GM23338 (cell line): ENCODE results near the gene HSDL2. TPM values are rescaled to one million over a fixed set of nuclear protein-coding genes. Genes with fewer than 3 reads are reported as not detected.

Experiments
- ATAC-seq: fragments of 200-7000 bp; cut with Tn5 transposase; 3 replicates; pipeline ENCODE4 v1.9.1; 2020
- DNase-seq: peaks from one replicate; pipeline ENCODE4 v3.0.0-alpha.2; 2015; ENCODE audit warnings: low spot score
- H2AFZ ChIP-seq: fragments of 200-600 bp; sonication (generic); 2 replicates; pipeline ENCODE4 v1.8.0; 2016; ENCODE audit warnings: antibody characterized with exemption, mild to moderate bottlenecking, moderate library complexity
- H3F3A ChIP-seq: fragments of 200-600 bp; sonication (generic); replicated peaks from 2 replicates; pipeline ENCODE4 v1.8.0; 2017; ENCODE audit warnings: antibody characterized with exemption, mixed run types, low read depth
- H3K27ac ChIP-seq: fragments of 200-600 bp; sonication (generic); 2 replicates; pipeline ENCODE4 v1.6.1; 2016; ENCODE audit warnings: low read depth
- H3K27me3 ChIP-seq: fragments of 200-600 bp; sonication (generic); 2 replicates; pipeline ENCODE4 v1.8.0; 2016; ENCODE audit warnings: mild to moderate bottlenecking, mixed run types, moderate library complexity; ENCODE audit not compliant: insufficient read depth
- H3K36me3 ChIP-seq: fragments of 200-600 bp; sonication (generic); 2 replicates; pipeline ENCODE4 v1.8.0; 2016; ENCODE audit warnings: mild to moderate bottlenecking; ENCODE audit not compliant: insufficient read depth
- H3K4me1 ChIP-seq: fragments of 200-600 bp; sonication (generic); 2 replicates; pipeline ENCODE4 v1.8.0; 2016; ENCODE audit warnings: mild to moderate bottlenecking, moderate library complexity; ENCODE audit not compliant: insufficient read depth
- H3K4me2 ChIP-seq: fragments of 200-600 bp; sonication (generic); 2 replicates; pipeline ENCODE4 v1.7.1; 2017; ENCODE audit warnings: mixed run types
- H3K4me3 ChIP-seq: fragments of 200-600 bp; sonication (generic); 2 replicates; pipeline ENCODE4 v1.6.1; 2016; ENCODE audit warnings: mixed run types
- H3K79me2 ChIP-seq: fragments of 200-600 bp; sonication (generic); replicated peaks from 2 replicates; pipeline ENCODE4 v1.8.0; 2017; ENCODE audit warnings: mild to moderate bottlenecking; ENCODE audit not compliant: insufficient read depth
- H3K9me2 ChIP-seq: fragments of 200-600 bp; sonication (generic); 2 replicates; pipeline ENCODE4 v1.8.0; 2017; ENCODE audit not compliant: insufficient read depth
- H4K20me1 ChIP-seq: fragments of 200-600 bp; sonication (generic); replicated peaks from 2 replicates; pipeline ENCODE4 v1.8.0; 2017; ENCODE audit warnings: mild to moderate bottlenecking; ENCODE audit not compliant: insufficient read depth
- H3K27ac Mint-ChIP-seq: 2 replicates; pipeline ENCODE4 v1.8.0; 2020; ENCODE audit warnings: inconsistent platforms, mild to moderate bottlenecking, moderate library complexity, mixed read lengths
- H3K27me3 Mint-ChIP-seq: 3 replicates; pipeline ENCODE4 v1.8.0; 2022; ENCODE audit warnings: low read depth, mild to moderate bottlenecking, moderate library complexity, mixed read lengths, inconsistent platforms; ENCODE audit not compliant: insufficient read depth, poor library complexity
- H3K36me3 Mint-ChIP-seq: 3 replicates; pipeline ENCODE4 v1.8.0; 2021; ENCODE audit warnings: low read depth, mild to moderate bottlenecking, inconsistent platforms, moderate library complexity, mixed read lengths
- H3K4me1 Mint-ChIP-seq: 3 replicates; pipeline ENCODE4 v1.8.0; 2020; ENCODE audit warnings: mild to moderate bottlenecking, inconsistent platforms, mixed read lengths
- H3K4me3 Mint-ChIP-seq: 3 replicates; pipeline ENCODE4 v1.8.0; 2021; ENCODE audit warnings: moderate library complexity, mild to moderate bottlenecking, inconsistent platforms, mixed read lengths
- H3K9me3 Mint-ChIP-seq: 3 replicates; pipeline ENCODE4 v1.8.0; 2020; ENCODE audit warnings: moderate library complexity, mild to moderate bottlenecking, inconsistent platforms, mixed read lengths
- CREB1 ChIP-seq: fragments of 250-450 bp; sonication (Bioruptor Pico); IDR thresholded peaks from 2 replicates; pipeline ENCODE4 v1.5.0; 2020; ENCODE audit warnings: low read depth, mild to moderate bottlenecking, moderate library complexity
- EZH2 ChIP-seq: fragments of 200-600 bp; sonication (generic); IDR thresholded peaks from one replicate; pipeline ENCODE4 v1.8.0; 2017; ENCODE audit warnings: antibody characterized with exemption, mild to moderate bottlenecking, low read depth; ENCODE audit not compliant: unreplicated experiment
- EZH2phosphoT487 ChIP-seq: fragments of 200-600 bp; sonication (generic); IDR thresholded peaks from one replicate; pipeline ENCODE4 v1.8.1; 2018; ENCODE audit warnings: antibody characterized with exemption; ENCODE audit not compliant: unreplicated experiment
- JUNB ChIP-seq: IDR thresholded peaks from one replicate; pipeline ENCODE4 v1.6.1; 2016; ENCODE audit warnings: antibody characterized with exemption; ENCODE audit not compliant: unreplicated experiment
- NANOG ChIP-seq: IDR thresholded peaks from 2 replicates; pipeline ENCODE4 v1.6.1; 2016; ENCODE audit warnings: antibody characterized with exemption, borderline replicate concordance
- POLR2AphosphoS5 ChIP-seq: IDR thresholded peaks from 2 replicates; pipeline ENCODE4 v1.6.1; 2016; ENCODE audit warnings: antibody characterized with exemption, low read depth
- STAT1 ChIP-seq: IDR thresholded peaks from one replicate; pipeline ENCODE4 v1.6.1; 2016; ENCODE audit warnings: antibody characterized with exemption; ENCODE audit not compliant: unreplicated experiment
- ZNF114 ChIP-seq: fragments of 250-450 bp; sonication (Bioruptor Pico); IDR thresholded peaks from 2 replicates; pipeline ENCODE4 v1.5.0; 2020; ENCODE audit warnings: mild to moderate bottlenecking, moderate library complexity
- ZNF331 ChIP-seq: fragments of 250-450 bp; sonication (Bioruptor Pico); IDR thresholded peaks from 2 replicates; pipeline ENCODE4 v1.5.0; 2020; ENCODE audit warnings: low read depth, mild to moderate bottlenecking, moderate library complexity
- ZNF462 ChIP-seq: fragments of 250-450 bp; sonication (Bioruptor Pico); IDR thresholded peaks from 2 replicates; pipeline ENCODE4 v1.5.0; 2020; ENCODE audit warnings: mild to moderate bottlenecking, moderate library complexity
- polyA plus RNA-seq: library from polyadenylated mRNA; unstranded; fragments of >200 nt; fragmentation: Nextera tagmentation; extraction: Ambion mirVana; gene quantifications from 2 replicates; pipeline ENCODE4 v1.2.1, GENCODE V29; 2016
- total RNA-seq: library from RNA; depleted of rRNA; stranded (reverse); fragments of >200 nt; shearing (Covaris generic); gene quantifications from 2 replicates; pipeline ENCODE4 v1.2.3, GENCODE V29; 2014
- TF ChIP-seq, protein P1 (sequence below): IDR thresholded peaks from 2 replicates; pipeline ENCODE4 v1.6.1; 2016; ENCODE audit warnings: antibody characterized with exemption
- TF ChIP-seq, protein P2 (sequence below), 2 experiments: fragments of 200-600 bp in 1 of 2; sonication (generic) in 1 of 2; conservative IDR thresholded peaks; 2 replicates each; pipeline versions ENCODE4 v1.5.1 to v1.6.1; 2016 to 2017; ENCODE audit warnings: antibody characterized with exemption in 2 of 2, low read depth in 2 of 2, mild to moderate bottlenecking in 2 of 2, moderate library complexity in 1 of 2
- TF ChIP-seq, protein P3 (sequence below): IDR thresholded peaks from one replicate; pipeline ENCODE4 v1.6.1; 2018; ENCODE audit warnings: antibody characterized with exemption; ENCODE audit not compliant: unreplicated experiment

HSDL2 gene
- total and polyA plus RNA-seq, 2 experiments from 2014 or later, result 11.4 to 15.3 TPM

DNA sequence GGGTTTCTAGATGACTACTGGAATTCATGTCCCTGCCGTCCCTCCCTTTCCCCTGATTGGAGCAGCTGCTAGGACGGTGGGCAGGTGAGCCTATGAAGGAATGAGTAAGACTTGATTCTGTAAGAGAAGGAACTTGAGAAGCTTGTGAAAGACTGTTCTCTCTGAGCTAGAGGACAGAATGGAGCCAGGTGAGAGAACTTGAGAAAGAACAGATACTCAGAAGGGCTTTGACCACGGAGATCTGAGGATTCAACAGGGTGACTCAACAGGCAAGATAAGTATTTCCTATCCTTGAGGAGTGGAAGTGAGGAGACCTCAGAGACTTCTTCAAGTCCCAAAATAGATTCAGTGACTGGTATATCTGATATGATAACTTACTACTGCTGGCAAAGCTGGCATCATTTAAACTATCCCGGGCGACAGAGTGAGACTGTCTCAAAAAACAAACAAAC is 41.9 kb downstream of the HSDL2 start:
- no peaks in the 10 kb centered on the region for H3K36me3 ChIP-seq
- DNase-seq (no peak), ATAC-seq (no peak)
- peaks cover 2% of the 10 kb centered on the region for H3K27me3 Mint-ChIP-seq
- H3K27ac ChIP-seq, result peak overlapping the region; percentile 2; the same call in 1 of the 2 replicates
- no peaks in the 10 kb centered on the region for H3F3A ChIP-seq
- no peak overlapping the region for H3K4me3 ChIP-seq
- no peaks in the 10 kb centered on the region for H3K9me3 Mint-ChIP-seq
- 0 out of 2 replicates have a peak, but pooled peaks cover 3% of the 10 kb centered on the region for H3K9me2 ChIP-seq
- H3K36me3 Mint-ChIP-seq, result no peaks in the 10 kb centered on the region
- H3K27me3 ChIP-seq, result no peaks in the 10 kb centered on the region
- H3K4me1 ChIP-seq, result no peaks in the 10 kb centered on the region
- no peak overlapping the region for H3K4me2 ChIP-seq
- H4K20me1 ChIP-seq, result no peaks in the 10 kb centered on the region; the same call in 1 of the 2 replicates
- H3K27ac Mint-ChIP-seq, result peak overlapping the region; percentile 0
- H3K4me3 Mint-ChIP-seq, result no peak overlapping the region
- no peaks in the 10 kb centered on the region for H3K4me1 Mint-ChIP-seq
- H3K79me2 ChIP-seq, result no peaks in the 10 kb centered on the region
- no peak overlapping the region for H2AFZ ChIP-seq
- TF ChIP-seq, protein P1, sequence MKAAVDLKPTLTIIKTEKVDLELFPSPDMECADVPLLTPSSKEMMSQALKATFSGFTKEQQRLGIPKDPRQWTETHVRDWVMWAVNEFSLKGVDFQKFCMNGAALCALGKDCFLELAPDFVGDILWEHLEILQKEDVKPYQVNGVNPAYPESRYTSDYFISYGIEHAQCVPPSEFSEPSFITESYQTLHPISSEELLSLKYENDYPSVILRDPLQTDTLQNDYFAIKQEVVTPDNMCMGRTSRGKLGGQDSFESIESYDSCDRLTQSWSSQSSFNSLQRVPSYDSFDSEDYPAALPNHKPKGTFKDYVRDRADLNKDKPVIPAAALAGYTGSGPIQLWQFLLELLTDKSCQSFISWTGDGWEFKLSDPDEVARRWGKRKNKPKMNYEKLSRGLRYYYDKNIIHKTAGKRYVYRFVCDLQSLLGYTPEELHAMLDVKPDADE, result no peak
- no peak for TF ChIP-seq POLR2AphosphoS5
- TF ChIP-seq EZH2phosphoT487, result no peak
- no peak for TF ChIP-seq CREB1 (CRISPR knock-in tag)
- no peak for TF ChIP-seq ZNF331
- TF ChIP-seq STAT1, result no peak
- TF ChIP-seq, protein P2, sequence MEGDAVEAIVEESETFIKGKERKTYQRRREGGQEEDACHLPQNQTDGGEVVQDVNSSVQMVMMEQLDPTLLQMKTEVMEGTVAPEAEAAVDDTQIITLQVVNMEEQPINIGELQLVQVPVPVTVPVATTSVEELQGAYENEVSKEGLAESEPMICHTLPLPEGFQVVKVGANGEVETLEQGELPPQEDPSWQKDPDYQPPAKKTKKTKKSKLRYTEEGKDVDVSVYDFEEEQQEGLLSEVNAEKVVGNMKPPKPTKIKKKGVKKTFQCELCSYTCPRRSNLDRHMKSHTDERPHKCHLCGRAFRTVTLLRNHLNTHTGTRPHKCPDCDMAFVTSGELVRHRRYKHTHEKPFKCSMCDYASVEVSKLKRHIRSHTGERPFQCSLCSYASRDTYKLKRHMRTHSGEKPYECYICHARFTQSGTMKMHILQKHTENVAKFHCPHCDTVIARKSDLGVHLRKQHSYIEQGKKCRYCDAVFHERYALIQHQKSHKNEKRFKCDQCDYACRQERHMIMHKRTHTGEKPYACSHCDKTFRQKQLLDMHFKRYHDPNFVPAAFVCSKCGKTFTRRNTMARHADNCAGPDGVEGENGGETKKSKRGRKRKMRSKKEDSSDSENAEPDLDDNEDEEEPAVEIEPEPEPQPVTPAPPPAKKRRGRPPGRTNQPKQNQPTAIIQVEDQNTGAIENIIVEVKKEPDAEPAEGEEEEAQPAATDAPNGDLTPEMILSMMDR (conservative IDR thresholded peaks at IDR 0.05; ENCODE audit: low read depth in 2 of 2), result no peak
- no peak for TF ChIP-seq NANOG
- TF ChIP-seq ZNF462 (CRISPR knock-in tag), result no peak
- no peak for TF ChIP-seq EZH2
- TF ChIP-seq, protein P3, sequence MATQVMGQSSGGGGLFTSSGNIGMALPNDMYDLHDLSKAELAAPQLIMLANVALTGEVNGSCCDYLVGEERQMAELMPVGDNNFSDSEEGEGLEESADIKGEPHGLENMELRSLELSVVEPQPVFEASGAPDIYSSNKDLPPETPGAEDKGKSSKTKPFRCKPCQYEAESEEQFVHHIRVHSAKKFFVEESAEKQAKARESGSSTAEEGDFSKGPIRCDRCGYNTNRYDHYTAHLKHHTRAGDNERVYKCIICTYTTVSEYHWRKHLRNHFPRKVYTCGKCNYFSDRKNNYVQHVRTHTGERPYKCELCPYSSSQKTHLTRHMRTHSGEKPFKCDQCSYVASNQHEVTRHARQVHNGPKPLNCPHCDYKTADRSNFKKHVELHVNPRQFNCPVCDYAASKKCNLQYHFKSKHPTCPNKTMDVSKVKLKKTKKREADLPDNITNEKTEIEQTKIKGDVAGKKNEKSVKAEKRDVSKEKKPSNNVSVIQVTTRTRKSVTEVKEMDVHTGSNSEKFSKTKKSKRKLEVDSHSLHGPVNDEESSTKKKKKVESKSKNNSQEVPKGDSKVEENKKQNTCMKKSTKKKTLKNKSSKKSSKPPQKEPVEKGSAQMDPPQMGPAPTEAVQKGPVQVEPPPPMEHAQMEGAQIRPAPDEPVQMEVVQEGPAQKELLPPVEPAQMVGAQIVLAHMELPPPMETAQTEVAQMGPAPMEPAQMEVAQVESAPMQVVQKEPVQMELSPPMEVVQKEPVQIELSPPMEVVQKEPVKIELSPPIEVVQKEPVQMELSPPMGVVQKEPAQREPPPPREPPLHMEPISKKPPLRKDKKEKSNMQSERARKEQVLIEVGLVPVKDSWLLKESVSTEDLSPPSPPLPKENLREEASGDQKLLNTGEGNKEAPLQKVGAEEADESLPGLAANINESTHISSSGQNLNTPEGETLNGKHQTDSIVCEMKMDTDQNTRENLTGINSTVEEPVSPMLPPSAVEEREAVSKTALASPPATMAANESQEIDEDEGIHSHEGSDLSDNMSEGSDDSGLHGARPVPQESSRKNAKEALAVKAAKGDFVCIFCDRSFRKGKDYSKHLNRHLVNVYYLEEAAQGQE, result no peak
- TF ChIP-seq JUNB, result no peak
- TF ChIP-seq ZNF114 (CRISPR knock-in tag), result no peak
